Thyroid gland (tissue), 4 donors: ENCODE data around the gene CLDN24.

Source experiments
- CTCF ChIP-seq, 6 experiments: fragments of 200-600 bp in 3 of 6; fragments of 450-650 bp in 3 of 6; sonication (generic) in 3 of 6; IDR thresholded peaks; one replicate each; pipeline ENCODE4 v1.5.1; 2016 to 2019; ENCODE audit warnings: antibody characterized with exemption in 6 of 6, mild to moderate bottlenecking in 2 of 6, inconsistent platforms in 1 of 6, moderate library complexity in 1 of 6
- POLR2A ChIP-seq, 2 donors: fragments of 450-650 bp; IDR thresholded peaks; one replicate each; pipeline ENCODE4 v1.6.1; 2017; ENCODE audit warnings: antibody characterized with exemption in 2 of 2, mild to moderate bottlenecking in 2 of 2, moderate library complexity in 1 of 2

- TF ChIP-seq CTCF (IDR thresholded peaks at IDR 0.05) (no peak), POLR2A (IDR thresholded peaks at IDR 0.05) (no peak)
Observed at GRCh38 chr4:183300070-183300469, 22.2 kb downstream of the CLDN24 start.
